Esophagus squamous epithelium (tissue), 4 donors: Measurements from ENCODE around the gene DOCK3.

ENCODE experiments used
- CTCF ChIP-seq, 6 experiments: fragments of 450-650 bp in 4 of 6; fragments of 200-600 bp in 2 of 6; sonication (generic) in 2 of 6; IDR thresholded peaks; one replicate each; pipeline ENCODE4 v1.5.1; 2016 to 2019; ENCODE audit warnings: antibody characterized with exemption in 6 of 6, mild to moderate bottlenecking in 4 of 6, moderate library complexity in 4 of 6
- POLR2A ChIP-seq, 4 donors: fragments of 450-650 bp; IDR thresholded peaks; one replicate each; pipeline ENCODE4 v1.6.1; 2017; ENCODE audit warnings: antibody characterized with exemption in 4 of 4, mild to moderate bottlenecking in 4 of 4, moderate library complexity in 3 of 4

- no peak for TF ChIP-seq CTCF (IDR thresholded peaks at IDR 0.05)
- TF ChIP-seq POLR2A (IDR thresholded peaks at IDR 0.05) = no peak
Measured at GRCh38 chr3:50978991-50979667, 304.4 kb downstream of the DOCK3 start.
